H1 (cell line): Measurements from ENCODE around the gene SLC25A12. TPM values are rescaled to one million over a fixed set of nuclear protein-coding genes. Genes with fewer than 3 reads are reported as not detected.

ENCODE experiments used
- CTCF ChIA-PET: fragments of 300-600 bp; sonication (Branson Sonifier 250); formaldehyde crosslinking; loops from one replicate; lab custom pipeline; 2021; ENCODE audit not compliant: partially characterized antibody; lab: Charles Lee
- POLR2A ChIA-PET: fragments of 300-600 bp; sonication (Branson Sonifier 250); formaldehyde crosslinking; loops from one replicate; lab custom pipeline; 2021; ENCODE audit warnings: inconsistent platforms; ENCODE audit not compliant: partially characterized antibody; lab: Charles Lee
- DNase-seq, 2 experiments: peaks; one replicate each; pipeline versions ENCODE4 v3.0.0 to v3.0.0-alpha.2; 2010 to 2022; ENCODE audit warnings: low spot score in 2 of 2, low read depth in 1 of 2, mixed read lengths in 1 of 2
- FAIRE-seq: peaks from 2 replicates; lab custom pipeline; 2011; peaks lifted over from hg19 to GRCh38; lab: Jason Lieb, UNC
- H2AFZ ChIP-seq: 2 replicates; pipeline ENCODE4 v1.8.1; 2012; ENCODE audit warnings: low read length, inconsistent platforms
- H2AK5ac ChIP-seq: 2 replicates; pipeline ENCODE4 v1.6.1; 2013; ENCODE audit warnings: low read depth, low read length
- H2BK120ac ChIP-seq: replicated peaks from 2 replicates; pipeline ENCODE3; 2013; ENCODE audit warnings: low read depth, low read length, inconsistent platforms
- H2BK12ac ChIP-seq: 2 replicates; pipeline ENCODE4 v1.6.1; 2013; ENCODE audit warnings: low read depth, low read length
- H2BK15ac ChIP-seq: 2 replicates; pipeline ENCODE4 v1.6.1; 2013; ENCODE audit warnings: low read length
- H2BK20ac ChIP-seq: 2 replicates; pipeline ENCODE4 v1.6.1; 2013; ENCODE audit warnings: low read length
- H2BK5ac ChIP-seq: 2 replicates; pipeline ENCODE4 v1.6.1; 2013; ENCODE audit warnings: low read depth, low read length
- H3K14ac ChIP-seq: 2 replicates; pipeline ENCODE4 v1.6.1; 2013; ENCODE audit warnings: inconsistent platforms; ENCODE audit not compliant: insufficient read length
- H3K18ac ChIP-seq: 2 replicates; pipeline ENCODE4 v1.6.1; 2013; ENCODE audit warnings: low read length; ENCODE audit errors: extremely low read depth
- H3K23ac ChIP-seq: 2 replicates; pipeline ENCODE4 v1.6.1; 2013; ENCODE audit warnings: inconsistent platforms; ENCODE audit not compliant: insufficient read length
- H3K23me2 ChIP-seq: 2 replicates; pipeline ENCODE4 v1.6.1; 2013; ENCODE audit warnings: low read depth, low read length
- H3K27ac ChIP-seq: 2 replicates; pipeline ENCODE4 v1.6.1; 2011; ENCODE audit warnings: low read depth, low read length, inconsistent platforms
- H3K27me3 ChIP-seq, 4 experiments: replicated peaks in 1 of 4; 1 replicate in 1 of 4; 2 replicates in 3 of 4; pipeline versions ENCODE4 v1.6.1 to v1.8.1; 2011 to 2013; ENCODE audit warnings: low read length in 3 of 4, mild to moderate bottlenecking in 3 of 4, inconsistent platforms in 2 of 4, mixed read lengths in 2 of 4, moderate library complexity in 1 of 4; ENCODE audit not compliant: control insufficient read depth in 3 of 4, insufficient read depth in 3 of 4; ENCODE audit errors: extremely low read depth in 1 of 4
- H3K36me3 ChIP-seq, 4 experiments: 2 replicates each; pipeline versions ENCODE4 v1.6.1 to v1.8.1; 2011 to 2013; ENCODE audit warnings: mild to moderate bottlenecking in 4 of 4, low read length in 3 of 4, moderate library complexity in 2 of 4, control low read depth in 1 of 4, inconsistent platforms in 1 of 4; ENCODE audit not compliant: insufficient read depth in 4 of 4, control insufficient read depth in 2 of 4
- H3K4ac ChIP-seq: replicated peaks from 2 replicates; pipeline ENCODE3; 2013; ENCODE audit warnings: low read length, low read depth, mixed read lengths, inconsistent platforms; ENCODE audit not compliant: insufficient read length
- H3K4me1 ChIP-seq, 4 experiments: replicated peaks in 1 of 4; 1 replicate in 1 of 4; 2 replicates in 3 of 4; pipeline versions ENCODE4 v1.6.1 to v1.8.1; 2011 to 2013; ENCODE audit warnings: low read length in 3 of 4, inconsistent platforms in 2 of 4, mixed read lengths in 1 of 4; ENCODE audit not compliant: insufficient read depth in 4 of 4, control insufficient read depth in 3 of 4
- H3K4me2 ChIP-seq, 2 experiments: 2 replicates each; pipeline versions ENCODE4 v1.6.1 to v1.8.1; 2011 to 2013; ENCODE audit warnings: low read depth in 2 of 2, low read length in 2 of 2, control low read depth in 1 of 2, inconsistent platforms in 1 of 2, mild to moderate bottlenecking in 1 of 2; ENCODE audit not compliant: insufficient read depth in 1 of 2
- H3K4me3 ChIP-seq, 4 experiments: fragments of 200-600, 300-600 bp in 1 of 4; sonication (generic), shearing (Covaris generic), sonication (Bioruptor Twin) in 1 of 4; 2 replicates each; pipeline versions ENCODE4 v1.5.1 to v1.8.1; 2011 to 2016; ENCODE audit warnings: low read length in 4 of 4, low read depth in 3 of 4, control low read depth in 2 of 4, inconsistent platforms in 2 of 4, mild to moderate bottlenecking in 2 of 4, mixed read lengths in 1 of 4, moderate library complexity in 1 of 4; ENCODE audit not compliant: insufficient read depth in 2 of 4; ENCODE audit errors: extremely low read depth in 1 of 4
- H3K56ac ChIP-seq: replicated peaks from 2 replicates; pipeline ENCODE3; 2013; ENCODE audit warnings: low read depth, mild to moderate bottlenecking, mixed read lengths, low read length, inconsistent platforms; ENCODE audit not compliant: insufficient read length
- H3K79me1 ChIP-seq: 2 replicates; pipeline ENCODE4 v1.6.1; 2013; ENCODE audit warnings: low read depth, low read length, control low read depth
- H3K79me2 ChIP-seq, 2 experiments: 2 replicates each; pipeline versions ENCODE4 v1.6.1 to v1.8.1; 2012 to 2013; ENCODE audit warnings: low read length in 2 of 2, mild to moderate bottlenecking in 2 of 2, inconsistent platforms in 1 of 2; ENCODE audit not compliant: insufficient read depth in 2 of 2, control insufficient read depth in 1 of 2
- H3K9ac ChIP-seq, 4 experiments: replicated peaks in 1 of 4; 1 replicate in 1 of 4; 2 replicates in 3 of 4; pipeline versions ENCODE4 v1.6.1 to v1.8.1; 2011 to 2013; ENCODE audit warnings: low read depth in 3 of 4, low read length in 3 of 4, control low read depth in 2 of 4, mild to moderate bottlenecking in 2 of 4, moderate library complexity in 2 of 4, inconsistent platforms in 1 of 4; ENCODE audit errors: extremely low read depth in 1 of 4
- H3K9me3 ChIP-seq, 2 experiments: 2 replicates each; pipeline versions ENCODE4 v1.6.1 to v1.8.1; 2012 to 2013; ENCODE audit warnings: mild to moderate bottlenecking in 2 of 2, moderate library complexity in 2 of 2, control low read depth in 1 of 2, inconsistent platforms in 1 of 2, low read depth in 1 of 2, low read length in 1 of 2, mixed read lengths in 1 of 2; ENCODE audit not compliant: insufficient read depth in 2 of 2
- H4K20me1 ChIP-seq, 2 experiments: replicated peaks in 1 of 2; 2 replicates each; pipeline versions ENCODE3 to v1.8.1; 2011 to 2013; ENCODE audit warnings: inconsistent platforms in 2 of 2, low read length in 2 of 2, mild to moderate bottlenecking in 1 of 2; ENCODE audit not compliant: insufficient read depth in 2 of 2, control insufficient read depth in 1 of 2
- H4K5ac ChIP-seq: 2 replicates; pipeline ENCODE4 v1.6.1; 2013; ENCODE audit warnings: low read length, low read depth, mixed read lengths, inconsistent platforms; ENCODE audit not compliant: insufficient read length
- H4K8ac ChIP-seq: 2 replicates; pipeline ENCODE4 v1.8.0; 2013; ENCODE audit warnings: mild to moderate bottlenecking, moderate library complexity, low read length, inconsistent platforms; ENCODE audit not compliant: insufficient read depth; ENCODE audit errors: extremely low read depth
- H4K91ac ChIP-seq: replicated peaks from 2 replicates; pipeline ENCODE3; 2013; ENCODE audit warnings: low read length, mixed read lengths, inconsistent platforms; ENCODE audit not compliant: insufficient read length
- CREB1 ChIP-seq: IDR thresholded peaks from 2 replicates; pipeline ENCODE4 v1.6.1; 2012; ENCODE audit warnings: inconsistent platforms
- WGBS, 2 experiments: shearing (Covaris generic) in 1 of 2; methylation state at CpG; one replicate each; pipeline versions ENCODE4 v1.1.6 to v1.1.7; 2013 to 2015; ENCODE audit warnings: low lambda C conversion rate in 2 of 2, mixed read lengths in 2 of 2, inconsistent platforms in 1 of 2, low coverage in 1 of 2, missing lambda C conversion rate in 1 of 2; ENCODE audit not compliant: insufficient replicate concordance in 2 of 2, insufficient coverage in 1 of 2, insufficient read length in 1 of 2; ENCODE audit errors: extremely low coverage in 1 of 2, missing lambda C conversion rate in 1 of 2; 5-methylcytosine and 5-hydroxymethylcytosine counted together
- polyA plus RNA-seq, 7 experiments: library from polyadenylated mRNA; depleted of rRNA in 3 of 7; stranded (reverse) in 5 of 7; unstranded in 2 of 7; fragments of >200 nt in 5 of 7; fragments of 200-250 nt in 2 of 7; gene quantifications; 1 replicate in 5 of 7; 2 replicates in 1 of 7; 4 replicates in 1 of 7; pipeline versions ENCODE4 v1.2.1 to v1.2.3, GENCODE V29; 2011 to 2013; ENCODE audit warnings: missing spikeins in 2 of 7, mixed read lengths in 2 of 7
- total RNA-seq: library from RNA; stranded (reverse); fragmentation: NEBNext Ultra II Directional; extraction: Animal tissue kit (Norgen Biotek cat#: 25700); gene quantifications from 2 replicates; pipeline ENCODE4 v1.2.1, GENCODE V29; 2021

The SLC25A12 gene
- total and polyA plus RNA-seq, 2 of the 8 experiments (the other 6 are each of a cell fraction or from before 2014, with no cell fraction given) = 7.7 to 10.2 TPM

GRCh38 chr2:171837736-171838135 is 56.3 kb downstream of the SLC25A12 start:
- H3K4me3 ChIP-seq = no peak overlapping the region
- no peak overlapping the region for H3K56ac ChIP-seq
- no peak overlapping the region for H3K4me2 ChIP-seq
- WGBS, 2 experiments = 4% methylated on average over 2 of the region's 2 CpGs; no CpG with 5 or more reads in 1 of the 2 experiments
- H3K79me1 ChIP-seq = no peaks in the 10 kb centered on the region
- no peak overlapping the region for H3K4ac ChIP-seq
- no peak overlapping the region for H3K27ac ChIP-seq
- H3K18ac ChIP-seq = no peak overlapping the region
- H3K23ac ChIP-seq = no peak overlapping the region
- peaks cover 9 to 12% of the 10 kb centered on the region in 2 experiments for H3K9me3 ChIP-seq
- POLR2A ChIA-PET = no interaction called here
- H3K9ac ChIP-seq = no peak overlapping the region
- H2BK12ac ChIP-seq = no peak overlapping the region
- no peak overlapping the region for H4K91ac ChIP-seq
- peaks cover 6 to 37% (median 21%) of the 10 kb centered on the region in 4 experiments; a peak in 6 of 8 replicates for H3K36me3 ChIP-seq
- no peak overlapping the region for H2BK15ac ChIP-seq
- no peak overlapping the region for H3K14ac ChIP-seq
- no peaks in the 10 kb centered on the region for H3K79me2 ChIP-seq
- TF ChIP-seq CREB1 = no peak
- CTCF ChIA-PET = no interaction called here
- H2BK20ac ChIP-seq = no peak overlapping the region
- no peak overlapping the region for H2AK5ac ChIP-seq
- FAIRE-seq (no peak), DNase-seq (no peak)
- H3K4me1 ChIP-seq = no peaks in the 10 kb centered on the region
- no peaks in the 10 kb centered on the region for H3K27me3 ChIP-seq
- H4K20me1 ChIP-seq = no peaks in the 10 kb centered on the region
- H2BK120ac ChIP-seq = no peak overlapping the region
- H4K5ac ChIP-seq = no peak overlapping the region
- H2AFZ ChIP-seq = no peak overlapping the region
- no peak overlapping the region for H4K8ac ChIP-seq
- peaks cover 2% of the 10 kb centered on the region; the same call in 1 of the 2 replicates for H3K23me2 ChIP-seq
- no peak overlapping the region for H2BK5ac ChIP-seq
